HG02759 (cell line): ENCODE results near the gene NSRP1.
"Not testable (repeated sequence)": the region's sequence is repeated elsewhere in the genome, so short reads cannot be mapped to it uniquely, and the experiment has no call there.

ENCODE experiments used
- ATAC-seq: cut with Tn5 transposase; IDR thresholded peaks from one replicate; pipeline ENCODE4 v1.9.1; 2021; ENCODE audit warnings: mild to moderate bottlenecking, moderate library complexity; ENCODE audit not compliant: unreplicated experiment

Gene NSRP1

DNA sequence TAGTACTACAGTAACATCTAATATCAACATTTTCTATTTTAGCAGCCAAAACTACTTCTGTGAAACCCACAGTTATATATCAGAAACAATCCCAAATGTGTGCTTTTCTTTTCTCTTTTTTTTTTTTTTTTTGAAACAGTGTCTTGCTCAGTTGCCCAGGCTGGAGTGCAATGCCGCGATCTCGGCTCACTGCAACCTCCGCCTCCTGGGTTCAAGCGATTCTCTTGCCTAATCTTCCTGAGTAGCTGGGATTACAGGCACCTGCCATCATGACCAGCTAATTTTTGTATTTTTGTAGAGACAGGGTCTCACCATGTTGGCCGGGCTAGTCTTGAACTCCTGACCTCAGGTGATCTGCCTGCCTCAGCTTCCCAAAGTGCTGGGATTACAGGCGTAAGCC lies 2.0 kb downstream of the NSRP1 start:
- ATAC-seq, result not testable (repeated sequence)

GRCh38 chr17:30124273-30124796 lies 7.7 kb downstream of the NSRP1 start:
- no peak for ATAC-seq

- ATAC-seq, result no peak
Measured at GRCh38 chr17:30130121-30130520, 13.5 kb downstream of the NSRP1 start.

- no peak for ATAC-seq
Measured at GRCh38 chr17:30132615-30133014, 16.0 kb downstream of the NSRP1 start.

- no peak for ATAC-seq
Measured at GRCh38 chr17:30133197-30133596, 16.6 kb downstream of the NSRP1 start.

DNA sequence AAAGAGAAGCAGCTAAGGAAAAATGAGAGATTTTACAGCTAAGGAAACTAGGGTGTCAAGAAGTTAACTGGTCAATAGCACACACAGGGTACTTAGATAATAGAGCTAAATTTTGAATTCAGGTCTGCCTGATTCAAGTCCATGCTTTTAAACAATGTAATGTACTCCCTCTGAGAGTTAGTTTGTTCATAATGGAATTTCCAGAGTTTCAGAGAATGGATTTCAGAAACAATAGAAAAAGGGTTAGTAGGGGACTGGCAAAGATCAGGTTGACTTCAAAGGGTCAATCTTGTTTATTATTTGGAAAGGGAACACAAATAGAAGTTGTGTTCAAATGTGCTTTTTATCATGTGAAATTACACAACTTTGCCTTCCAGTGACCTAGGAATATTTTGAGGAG lies 17.9 kb downstream of the NSRP1 start:
- ATAC-seq, result no peak

- no peak for ATAC-seq
Measured at GRCh38 chr17:30137158-30137557, 20.5 kb downstream of the NSRP1 start.

DNA sequence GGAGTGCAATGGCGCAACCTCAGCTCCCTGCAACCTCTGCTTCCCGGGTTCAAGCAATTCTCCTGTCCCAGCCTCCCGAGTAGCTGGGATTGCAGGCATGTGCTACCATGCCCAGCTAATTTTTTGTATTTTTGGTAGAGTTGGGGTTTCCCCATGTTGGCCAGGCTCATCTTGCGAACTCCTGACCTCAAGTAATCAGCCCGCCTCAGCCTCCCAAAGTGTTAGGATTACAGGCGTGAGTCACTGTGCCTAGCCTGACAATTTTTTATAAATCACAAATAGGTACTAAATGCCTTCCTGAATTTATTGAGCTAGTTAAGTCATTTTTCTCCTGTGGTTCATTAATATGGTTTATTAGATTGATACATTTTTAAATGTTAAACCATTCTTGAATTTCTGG lies 31.2 kb downstream of the NSRP1 start:
- ATAC-seq, result not testable (repeated sequence)

DNA sequence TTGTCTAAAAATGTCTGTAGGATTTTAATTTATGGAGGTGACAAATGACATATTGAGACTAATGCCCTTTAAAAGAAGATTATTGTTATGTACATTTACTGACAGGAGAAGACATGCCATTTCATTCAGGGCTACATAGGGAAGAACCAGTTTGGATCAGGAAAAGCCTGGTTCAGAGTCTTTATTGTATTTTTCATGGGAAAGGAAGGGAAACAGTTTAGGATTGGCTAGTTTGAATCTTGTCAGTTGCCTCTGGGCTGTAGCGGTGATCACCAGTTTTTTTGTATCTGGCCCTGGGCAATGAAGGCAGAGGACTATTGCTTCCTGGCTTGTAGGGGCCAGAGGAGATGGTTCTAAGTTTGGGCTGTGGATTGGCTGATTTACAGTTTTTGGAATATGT lies 31.8 kb downstream of the NSRP1 start:
- ATAC-seq, result no peak

DNA sequence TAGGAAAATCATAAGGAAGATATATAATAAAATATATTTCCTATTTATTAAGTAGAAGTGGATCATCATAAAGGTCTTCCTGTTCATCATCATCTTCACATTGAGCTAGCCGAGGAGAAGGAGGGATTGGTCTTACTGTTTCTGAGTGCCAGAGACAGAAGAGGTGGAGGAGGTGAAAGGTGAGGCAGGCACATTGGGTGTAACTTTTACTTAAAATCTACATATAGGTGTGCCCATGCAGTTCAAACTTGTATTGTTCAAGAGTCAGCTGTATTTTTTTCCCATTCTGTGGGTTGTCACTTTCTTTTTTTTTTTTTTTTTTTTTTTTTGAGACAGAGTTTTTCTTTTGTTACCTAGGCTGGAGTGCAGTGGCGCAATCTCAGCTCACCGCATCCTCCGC lies 34.9 kb downstream of the NSRP1 start:
- no peak for ATAC-seq

DNA sequence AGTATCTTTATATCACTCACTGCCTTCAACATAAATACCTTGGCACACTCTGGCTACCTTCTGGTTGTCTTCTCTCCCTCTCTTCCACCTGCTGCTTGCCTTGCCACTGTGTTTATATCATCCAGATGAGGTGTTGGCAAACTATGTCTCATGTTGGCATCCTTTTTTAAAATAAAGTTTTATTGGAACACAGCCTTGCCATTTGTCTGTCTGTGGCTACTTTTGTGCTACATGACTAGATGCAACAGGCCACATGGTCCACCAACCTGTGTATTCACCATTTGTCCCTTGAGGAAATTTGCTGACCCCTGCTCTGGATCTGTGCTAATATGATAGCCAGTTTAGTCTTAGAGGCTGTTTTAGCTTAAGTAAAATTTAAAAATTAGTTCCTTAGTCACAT lies 36.8 kb downstream of the NSRP1 start:
- ATAC-seq, result no peak

DNA sequence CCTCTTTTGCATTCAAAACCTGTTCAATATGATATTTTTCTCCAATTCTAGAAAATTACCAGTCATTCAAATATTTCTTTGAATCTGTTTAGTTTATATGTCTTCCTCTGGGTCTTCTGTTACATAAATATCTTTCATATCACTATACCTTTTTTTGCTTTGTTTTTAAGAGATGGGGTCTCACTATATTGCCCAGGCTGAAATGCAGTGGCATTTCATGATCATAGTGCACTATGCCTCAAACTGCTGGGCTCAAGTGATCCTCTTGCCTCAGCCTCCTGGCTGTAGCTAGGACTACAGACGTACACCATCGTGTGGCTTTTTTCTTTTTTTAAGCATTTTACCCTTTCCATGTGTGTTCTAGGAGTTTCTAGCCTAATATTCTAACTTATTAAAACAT lies 38.8 kb downstream of the NSRP1 start:
- no peak for ATAC-seq

GRCh38 chr17:30158896-30159625 lies 42.4 kb downstream of the NSRP1 start:
- ATAC-seq, result no peak

- ATAC-seq, result no peak
Measured at GRCh38 chr17:30160419-30161172, 44.0 kb downstream of the NSRP1 start.

DNA sequence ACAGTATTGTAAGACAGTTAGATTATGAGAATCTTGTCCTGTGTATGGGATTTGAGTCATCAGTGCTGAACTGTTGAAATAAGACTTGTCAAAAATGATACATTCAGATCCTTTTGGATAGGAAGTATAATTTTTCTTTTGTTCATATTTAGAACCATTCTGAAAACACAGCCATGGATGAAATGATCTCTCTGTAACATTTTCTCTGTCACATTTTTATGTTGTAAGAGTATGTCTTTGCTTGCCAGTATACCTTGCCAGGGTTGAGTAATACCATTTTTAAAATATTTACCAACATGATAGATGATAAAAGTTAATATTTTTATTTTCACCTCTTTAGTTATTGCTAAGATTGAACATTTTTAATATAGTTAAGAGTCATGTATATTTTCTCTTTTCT lies 45.0 kb downstream of the NSRP1 start:
- no peak for ATAC-seq

GRCh38 chr17:30164531-30164930 lies 47.9 kb downstream of the NSRP1 start:
- ATAC-seq, result no peak

GRCh38 chr17:30165147-30165546 lies 48.5 kb downstream of the NSRP1 start:
- no peak for ATAC-seq

- no peak for ATAC-seq
Measured at GRCh38 chr17:30165960-30166359, 49.3 kb downstream of the NSRP1 start.

DNA sequence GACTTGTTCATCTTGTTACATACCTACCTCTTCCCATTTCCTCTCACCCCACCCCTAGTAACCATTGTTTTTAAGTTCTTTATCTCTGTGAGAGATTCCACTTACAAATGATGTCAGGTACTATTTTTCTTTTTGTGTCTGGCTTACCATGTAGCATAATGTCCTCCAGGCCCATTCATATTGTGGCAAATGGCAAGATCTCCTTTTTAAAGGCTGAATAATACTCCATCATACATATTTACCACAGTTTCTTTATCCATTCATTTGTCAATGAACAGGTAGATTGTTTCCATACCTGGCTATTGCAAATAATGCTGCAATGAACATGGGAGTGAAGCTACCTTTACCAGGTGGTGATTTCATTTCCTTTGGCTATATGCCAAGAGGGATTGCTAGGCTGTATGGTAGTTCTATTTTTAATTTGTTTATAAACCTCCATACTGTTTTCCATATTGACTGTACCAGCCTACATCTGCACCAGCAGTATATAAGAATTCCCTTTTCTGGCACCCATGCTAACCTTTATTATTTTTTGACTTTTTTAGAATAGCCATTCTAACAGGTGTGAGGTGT lies 53.9 kb downstream of the NSRP1 start:
- ATAC-seq, result no peak

DNA sequence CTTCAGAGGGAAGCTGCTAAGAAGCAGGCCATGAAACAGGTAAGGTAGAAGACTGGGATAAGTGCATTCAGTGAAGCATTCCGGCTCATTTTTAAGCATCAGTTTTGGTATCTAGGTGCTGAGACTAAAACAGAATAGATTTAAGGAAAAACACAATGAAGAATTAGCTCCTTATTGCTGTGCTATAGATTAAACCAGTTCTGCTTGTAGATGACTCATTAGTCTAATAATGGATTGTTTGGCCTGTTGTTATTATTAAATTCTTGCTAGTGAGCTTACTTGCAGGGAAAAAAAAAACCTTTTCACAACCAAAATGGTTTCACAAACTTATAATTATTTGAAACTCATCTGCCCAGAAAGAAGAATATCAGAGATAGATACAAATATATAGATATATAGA lies 55.9 kb downstream of the NSRP1 start:
- ATAC-seq, result no peak

DNA sequence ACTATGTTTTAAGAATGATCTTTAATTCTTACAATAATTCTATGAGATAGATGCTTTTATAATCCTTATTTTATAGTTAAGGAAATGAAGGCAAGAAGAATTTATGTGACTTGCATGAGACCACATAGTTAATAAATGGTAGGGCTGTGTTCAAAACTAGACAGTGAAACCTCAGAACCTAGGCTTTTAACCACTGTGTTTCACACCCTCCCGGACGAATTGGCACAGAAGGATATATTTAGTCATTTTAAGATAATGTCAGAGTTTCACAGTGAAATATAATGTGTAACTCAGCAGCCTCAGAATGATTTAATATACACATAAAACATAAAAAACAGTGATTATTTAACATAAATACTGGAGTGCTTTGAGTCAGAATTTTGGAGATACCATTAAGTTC lies 57.0 kb downstream of the NSRP1 start:
- peak; percentile 88 for ATAC-seq

GRCh38 chr17:30174556-30174955 lies 57.9 kb downstream of the NSRP1 start:
- no peak for ATAC-seq
